Esophagus (tissue), 2 donors: Measurements from ENCODE around the gene SMAGP. TPM values are rescaled to one million over a fixed set of nuclear protein-coding genes. Genes with fewer than 3 reads are reported as not detected.

Experiments
- H3K27ac ChIP-seq, 2 donors: one replicate each; pipeline ENCODE4 v1.5.1; 2013; ENCODE audit warnings: low read depth in 2 of 2, mild to moderate bottlenecking in 2 of 2, inconsistent platforms in 1 of 2, low read length in 1 of 2, moderate library complexity in 1 of 2
- H3K27me3 ChIP-seq, 2 donors: one replicate each; pipeline ENCODE4 v1.6.1; 2013; ENCODE audit warnings: low read length in 2 of 2, control low read depth in 1 of 2, mild to moderate bottlenecking in 1 of 2; ENCODE audit not compliant: insufficient read depth in 2 of 2, control insufficient read depth in 1 of 2
- H3K36me3 ChIP-seq, 2 donors: one replicate each; pipeline ENCODE4 v1.6.1; 2013; ENCODE audit warnings: low read length in 1 of 2; ENCODE audit not compliant: control insufficient read depth in 2 of 2, insufficient read depth in 2 of 2
- H3K4me1 ChIP-seq, 2 donors: one replicate each; pipeline ENCODE4 v1.6.1; 2013; ENCODE audit warnings: low read length in 1 of 2; ENCODE audit not compliant: control insufficient read depth in 2 of 2, insufficient read depth in 2 of 2
- H3K4me3 ChIP-seq, 2 donors: one replicate each; pipeline ENCODE4 v1.5.1; 2013; ENCODE audit warnings: low read length in 2 of 2, mild to moderate bottlenecking in 2 of 2, low read depth in 1 of 2, moderate library complexity in 1 of 2
- H3K9me3 ChIP-seq, 2 donors: one replicate each; pipeline ENCODE4 v1.6.1; 2013; ENCODE audit warnings: mild to moderate bottlenecking in 2 of 2, low read depth in 1 of 2, low read length in 1 of 2, moderate library complexity in 1 of 2; ENCODE audit not compliant: control insufficient read depth in 2 of 2, insufficient read depth in 1 of 2
- WGBS, 2 donors: extraction: QIAGEN DNeasy Blood & Tissue Kit; methylation state at CpG; one replicate each; pipeline ENCODE4 v1.1.7; 2013; 5-methylcytosine and 5-hydroxymethylcytosine counted together
- polyA plus RNA-seq, 2 donors: library from polyadenylated mRNA; stranded (reverse); fragments of 200-250 nt; gene quantifications; one replicate each; pipeline ENCODE4 v1.2.3, GENCODE V29; 2013
- donor health status: healthy with polysubstance abuse.
- donor health status: Bipolar disorder and iron deficiency.

SMAGP gene
- polyA plus RNA-seq, 2 donors: 75.2 to 149 TPM

- Histone ChIP-seq H3K27me3 (no peaks in the 10 kb centered on the region), H3K4me1 (peaks cover 3% of the 10 kb centered on the region in 2 donors), H3K27ac (peak within 1 kb of the TSS; percentile 84 to 91), H3K36me3 (no peaks in the 10 kb centered on the region), H3K4me3 (peak within 1 kb of the TSS; percentile 65 to 70), H3K9me3 (no peaks in the 10 kb centered on the region)
- WGBS, 2 donors: 1% methylated on average over 24 to 35 of the region's 35 CpGs
Measured at GRCh38 chr12:51217968-51218606, 52.1 kb downstream of the SMAGP start, which contains the start of gene POU6F1. Gene POU6F1, minus strand, starts transcription at chr12:51218062. Its CDS starts 11,226 bp downstream, at chr12:51206836.

DNA sequence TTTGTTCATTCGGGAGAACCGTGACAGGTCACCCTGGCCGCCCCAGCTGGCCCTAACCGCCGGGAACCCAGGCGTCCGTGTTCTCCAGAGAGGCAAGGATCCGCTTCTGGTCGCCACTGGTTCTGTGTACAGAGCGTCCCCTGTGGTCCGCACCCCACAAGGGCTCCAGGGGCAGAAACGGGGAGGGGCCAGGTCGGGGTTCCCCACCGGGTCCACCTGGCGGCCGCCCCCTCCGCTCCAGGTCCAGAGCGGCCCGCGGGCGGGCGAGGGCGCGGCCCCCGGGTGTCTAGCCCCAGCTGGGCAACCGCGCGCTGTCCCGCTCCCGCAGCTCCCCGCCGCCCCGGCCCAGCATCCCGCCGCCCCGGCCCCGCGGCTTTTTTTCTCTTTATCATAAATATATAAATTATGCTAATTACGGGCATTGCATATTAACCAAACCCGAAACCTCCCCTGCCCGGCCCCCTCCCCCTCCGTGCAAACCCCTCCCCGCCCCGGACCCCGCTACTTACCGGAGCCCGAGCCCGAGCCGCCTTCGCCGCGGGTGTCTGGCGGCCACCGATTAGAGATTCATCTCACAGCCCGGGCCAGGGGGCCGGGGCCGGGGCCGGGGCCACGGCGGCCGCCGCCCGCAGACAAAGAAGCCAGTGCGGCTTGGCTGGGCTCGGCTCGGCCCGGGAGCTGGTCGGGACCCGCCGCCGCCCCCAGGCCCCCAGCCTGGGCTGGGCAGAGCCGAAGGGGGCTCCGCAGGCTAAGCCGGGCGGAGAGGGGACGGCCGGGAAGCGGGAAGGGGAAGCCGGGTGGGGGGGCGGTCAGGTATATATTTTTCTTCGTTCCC lies 52.9 kb downstream of the SMAGP start:
- Histone ChIP-seq H3K36me3 (no peaks in the 10 kb centered on the region), H3K9me3 (no peaks in the 10 kb centered on the region), H3K27me3 (no peaks in the 10 kb centered on the region), H3K27ac (peak overlapping the region; percentile 84 to 91), H3K4me1 (peaks cover 3% of the 10 kb centered on the region in 2 donors), H3K4me3 (peak overlapping the region; percentile 65 to 70)
- WGBS, 2 donors: 1% methylated on average over 72 to 81 of the region's 81 CpGs

- no peaks in the 10 kb centered on the region for H3K9me3 ChIP-seq
- H3K4me1 ChIP-seq: peaks cover 3% of the 10 kb centered on the region in 2 donors
- H3K4me3 ChIP-seq: peak overlapping the region; percentile 33 to 70
- H3K36me3 ChIP-seq: no peaks in the 10 kb centered on the region
- H3K27ac ChIP-seq: peak overlapping the region in 1 of 2 donors; percentile 53
- 32 to 39% methylated on average over 7 of the region's 7 CpGs for WGBS, 2 donors
- no peaks in the 10 kb centered on the region for H3K27me3 ChIP-seq
Measured at GRCh38 chr12:51216642-51217041, 53.6 kb downstream of the SMAGP start.

GRCh38 chr12:51214895-51215294 lies 55.3 kb downstream of the SMAGP start:
- H3K4me3 ChIP-seq: no peak overlapping the region
- peaks cover 3% of the 10 kb centered on the region in 2 donors for H3K4me1 ChIP-seq
- H3K27ac ChIP-seq: no peak overlapping the region
- H3K27me3 ChIP-seq: no peaks in the 10 kb centered on the region
- no peaks in the 10 kb centered on the region for H3K36me3 ChIP-seq
- no peaks in the 10 kb centered on the region for H3K9me3 ChIP-seq
- 92 to 96% methylated on average over 5 of the region's 5 CpGs for WGBS, 2 donors

- Histone ChIP-seq H3K27ac (no peak overlapping the region), H3K36me3 (no peaks in the 10 kb centered on the region), H3K4me3 (no peak overlapping the region), H3K27me3 (no peaks in the 10 kb centered on the region), H3K4me1 (no peaks in the 10 kb centered on the region), H3K9me3 (no peaks in the 10 kb centered on the region)
- 56 to 67% methylated on average over 2 of the region's 2 CpGs for WGBS, 2 donors
Measured at GRCh38 chr12:51210690-51211395, 59.4 kb downstream of the SMAGP start.

DNA sequence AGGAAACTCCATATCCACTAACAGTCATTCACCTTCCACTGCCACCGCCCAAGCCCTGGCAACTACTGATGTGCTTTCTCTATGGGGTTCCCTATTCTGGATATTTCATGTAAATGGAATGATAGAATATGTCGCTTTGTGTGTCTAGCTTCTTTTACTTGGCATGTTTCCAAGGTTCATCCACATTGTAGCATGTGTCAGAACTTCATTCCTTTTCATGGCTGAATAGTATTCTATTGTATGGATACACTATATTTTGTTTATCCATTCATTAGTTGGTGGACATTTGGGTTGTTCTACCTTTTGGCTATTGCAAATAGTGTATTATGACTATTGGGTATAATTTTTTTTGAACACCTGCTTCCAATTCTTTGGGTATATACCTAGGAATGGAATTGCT lies 61.0 kb downstream of the SMAGP start:
- Histone ChIP-seq H3K9me3 (peaks cover 0 to 2% of the 10 kb centered on the region in 2 donors), H3K4me3 (no peak overlapping the region), H3K36me3 (no peaks in the 10 kb centered on the region), H3K27ac (no peak overlapping the region), H3K4me1 (no peaks in the 10 kb centered on the region), H3K27me3 (no peaks in the 10 kb centered on the region)
- 95 to 97% methylated on average over 2 of the region's 2 CpGs for WGBS, 2 donors

DNA sequence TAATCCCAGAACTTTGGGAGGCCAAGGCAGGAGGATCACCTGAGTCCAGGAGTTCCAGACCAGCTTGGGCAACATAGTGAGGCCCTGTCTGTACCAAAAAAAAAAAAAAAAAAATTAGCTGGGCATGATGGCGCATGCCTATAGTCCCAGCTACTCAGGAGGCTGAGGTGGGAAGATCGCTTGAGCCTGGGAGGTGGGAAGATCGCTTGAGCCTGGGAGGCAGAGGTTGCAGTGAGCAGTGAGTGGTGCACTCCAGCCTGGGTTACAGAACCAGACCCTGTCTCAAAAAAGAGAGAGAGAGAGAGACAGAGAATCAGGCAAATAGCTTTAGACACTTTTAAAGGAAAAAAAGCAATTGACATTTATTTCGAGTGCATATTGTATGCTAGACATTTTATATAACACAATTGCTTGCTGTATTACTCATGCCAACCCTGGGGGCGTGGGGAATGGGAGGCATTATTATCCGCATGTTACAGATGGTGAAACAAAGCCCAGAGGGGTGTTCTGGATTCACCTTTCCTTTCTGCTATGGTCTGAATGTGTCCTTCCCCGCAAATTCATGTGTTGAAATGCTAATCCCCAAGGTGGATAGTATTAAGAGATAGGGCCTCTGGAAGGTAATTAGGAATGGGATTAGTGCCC lies 62.1 kb downstream of the SMAGP start:
- WGBS, 2 donors: 74 to 80% methylated on average over 7 of the region's 7 CpGs
- peaks cover 0 to 5% of the 10 kb centered on the region in 2 donors for H3K36me3 ChIP-seq
- no peak overlapping the region for H3K27ac ChIP-seq
- no peaks in the 10 kb centered on the region for H3K4me1 ChIP-seq
- H3K4me3 ChIP-seq: no peak overlapping the region
- peaks cover 0 to 2% of the 10 kb centered on the region in 2 donors for H3K9me3 ChIP-seq
- H3K27me3 ChIP-seq: no peaks in the 10 kb centered on the region

DNA sequence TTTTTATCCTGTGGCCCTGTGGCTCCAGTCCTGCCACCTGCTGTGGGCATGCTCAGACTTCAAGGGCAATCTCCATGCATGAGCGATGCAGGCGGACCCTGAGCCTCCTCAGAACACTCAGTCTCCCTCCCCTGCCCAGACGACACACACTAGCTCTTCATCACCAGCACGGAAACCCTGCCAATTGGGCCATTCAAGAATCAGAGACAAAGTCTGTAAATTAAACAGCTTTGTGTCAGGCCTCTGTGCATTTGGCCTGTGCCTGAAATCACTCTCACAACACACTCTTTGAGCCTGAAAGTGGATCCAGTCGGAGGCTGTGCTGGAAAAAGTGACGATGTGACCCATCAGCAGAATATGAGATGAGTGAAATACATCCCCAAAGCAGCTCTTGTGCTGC lies 64.9 kb downstream of the SMAGP start:
- Histone ChIP-seq H3K27me3 (no peaks in the 10 kb centered on the region), H3K4me3 (no peak overlapping the region), H3K27ac (no peak overlapping the region), H3K36me3 (peaks cover 0 to 5% of the 10 kb centered on the region in 2 donors), H3K9me3 (peaks cover 0 to 2% of the 10 kb centered on the region in 2 donors), H3K4me1 (no peaks in the 10 kb centered on the region)
- 86 to 90% methylated on average over 6 of the region's 6 CpGs for WGBS, 2 donors

GRCh38 chr12:51202718-51203117 lies 67.5 kb downstream of the SMAGP start:
- no peak overlapping the region for H3K4me3 ChIP-seq
- no peaks in the 10 kb centered on the region for H3K4me1 ChIP-seq
- H3K27me3 ChIP-seq: no peaks in the 10 kb centered on the region
- WGBS, 2 donors: 85 to 89% methylated on average over 5 of the region's 5 CpGs
- H3K27ac ChIP-seq: no peak overlapping the region
- H3K36me3 ChIP-seq: peaks cover 0 to 8% of the 10 kb centered on the region in 2 donors
- H3K9me3 ChIP-seq: peaks cover 0 to 2% of the 10 kb centered on the region in 2 donors
